Measurements from ENCODE around the gene ATL2.

Gene ATL2

GRCh38 chr2:38353402-38353801 lies 23.7 kb downstream of the ATL2 start:
- no peak for DNase-seq (ENCODE audit: low read depth)
- TF ChIP-seq CTCF (IDR thresholded peaks at IDR 0.05; ENCODE audit: low read length, missing control alignments) = no peak
- H3K4me3 ChIP-seq (replicated peaks; ENCODE audit: low read depth, low read length) = no peak overlapping the region

GRCh38 chr2:38352336-38352735 lies 24.7 kb downstream of the ATL2 start:
- no peak overlapping the region for H3K4me3 ChIP-seq (replicated peaks; ENCODE audit: low read depth, low read length)
- DNase-seq (ENCODE audit: low read depth) = no peak
- TF ChIP-seq CTCF (IDR thresholded peaks at IDR 0.05; ENCODE audit: low read length, missing control alignments) = no peak

- no peak overlapping the region for H3K4me3 ChIP-seq (replicated peaks; ENCODE audit: low read depth, low read length)
- DNase-seq (ENCODE audit: low read depth) = no peak
- TF ChIP-seq CTCF (IDR thresholded peaks at IDR 0.05; ENCODE audit: low read length, missing control alignments) = no peak
These were observed 31.6 kb downstream of the ATL2 start for GRCh38 chr2:38345323-38346038.

GRCh38 chr2:38344813-38345212 lies 32.3 kb downstream of the ATL2 start:
- H3K4me3 ChIP-seq (replicated peaks; ENCODE audit: low read depth, low read length) = no peak overlapping the region
- no peak for DNase-seq (ENCODE audit: low read depth)
- no peak for TF ChIP-seq CTCF (IDR thresholded peaks at IDR 0.05; ENCODE audit: low read length, missing control alignments)

- TF ChIP-seq CTCF (IDR thresholded peaks at IDR 0.05; ENCODE audit: low read length, missing control alignments) = no peak
- no peak overlapping the region for H3K4me3 ChIP-seq (replicated peaks; ENCODE audit: low read depth, low read length)
- DNase-seq (ENCODE audit: low read depth) = no peak
These were observed 33.9 kb downstream of the ATL2 start for GRCh38 chr2:38343212-38343611.

GRCh38 chr2:38336621-38337020 lies 40.5 kb downstream of the ATL2 start:
- TF ChIP-seq CTCF (IDR thresholded peaks at IDR 0.05; ENCODE audit: low read length, missing control alignments) = no peak
- DNase-seq (ENCODE audit: low read depth) = no peak

GRCh38 chr2:38330754-38331153 lies 46.3 kb downstream of the ATL2 start:
- no peak for TF ChIP-seq CTCF (IDR thresholded peaks at IDR 0.05; ENCODE audit: low read length, missing control alignments)
- no peak overlapping the region for H3K4me3 ChIP-seq (replicated peaks; ENCODE audit: low read depth, low read length)
- DNase-seq (ENCODE audit: low read depth) = no peak

More at GRCh38 chr2:38336621-38337020, 40.5 kb downstream of the ATL2 start:
- H3K4me3 ChIP-seq (replicated peaks; ENCODE audit: low read depth, low read length) = no peak overlapping the region
